GM08714 (cell line): ENCODE measurements around the gene MORF4L1.
"Not testable (repeated sequence)": the region's sequence is repeated elsewhere in the genome, so short reads cannot be mapped to it uniquely, and the experiment has no call there.

ENCODE experiments used
- H3K4me3 ChIP-seq: fragments of 200-500 bp; sonication (Bioruptor generic); 2 replicates; pipeline ENCODE4 v1.5.1; 2014; ENCODE audit warnings: mild to moderate bottlenecking, low read length, inconsistent platforms
- ZNF274 ChIP-seq: IDR thresholded peaks from 2 replicates; pipeline ENCODE4 v1.6.1; 2012; ENCODE audit warnings: mild to moderate bottlenecking, low read depth, low read length

Gene MORF4L1

GRCh38 chr15:78923480-78924360 is 51.0 kb downstream of the MORF4L1 start:
- TF ChIP-seq ZNF274 = no peak
- no peak overlapping the region for H3K4me3 ChIP-seq

GRCh38 chr15:78925076-78925624 is 52.5 kb downstream of the MORF4L1 start:
- H3K4me3 ChIP-seq = no peak overlapping the region
- TF ChIP-seq ZNF274 = no peak

- TF ChIP-seq ZNF274 = no peak
- H3K4me3 ChIP-seq = no peak overlapping the region
These were observed 53.5 kb downstream of the MORF4L1 start for GRCh38 chr15:78925956-78926743.

GRCh38 chr15:78927077-78927790 is 54.5 kb downstream of the MORF4L1 start:
- TF ChIP-seq ZNF274 = no peak

GRCh38 chr15:78928176-78928575 is 55.5 kb downstream of the MORF4L1 start:
- H3K4me3 ChIP-seq = not testable (repeated sequence)

More at GRCh38 chr15:78927077-78927790, 54.5 kb downstream of the MORF4L1 start:
- no peak overlapping the region for H3K4me3 ChIP-seq

GRCh38 chr15:78928616-78929093 is 56.0 kb downstream of the MORF4L1 start:
- no peak for TF ChIP-seq ZNF274

GRCh38 chr15:78929536-78930264 is 57.0 kb downstream of the MORF4L1 start:
- no peak overlapping the region for H3K4me3 ChIP-seq
- no peak for TF ChIP-seq ZNF274

More at GRCh38 chr15:78928616-78929093, 56.0 kb downstream of the MORF4L1 start:
- no peak overlapping the region for H3K4me3 ChIP-seq

GRCh38 chr15:78930577-78931388 is 58.1 kb downstream of the MORF4L1 start:
- TF ChIP-seq ZNF274 = no peak
- no peak overlapping the region for H3K4me3 ChIP-seq

- TF ChIP-seq ZNF274 = no peak
- H3K4me3 ChIP-seq = no peak overlapping the region
These were observed 59.0 kb downstream of the MORF4L1 start for GRCh38 chr15:78931439-78932257.

GRCh38 chr15:78932258-78932808 is 59.6 kb downstream of the MORF4L1 start:
- no peak overlapping the region for H3K4me3 ChIP-seq
- TF ChIP-seq ZNF274 = no peak

- TF ChIP-seq ZNF274 = no peak
- H3K4me3 ChIP-seq = no peak overlapping the region
These were observed 60.6 kb downstream of the MORF4L1 start for GRCh38 chr15:78933187-78933822.
